Measurements from ENCODE around the gene ATG2A.

ATG2A gene

GRCh38 chr11:64923944-64924909 lies 7.2 kb upstream of the ATG2A start, which contains the start of gene PPP2R5B:
Gene PPP2R5B, plus strand, starts transcription at chr11:64924689. Its CDS starts 1,046 bp downstream, at chr11:64925735.
- peak; percentile 89 for DNase-seq
- peak; percentile 95 for ATAC-seq

- no peak for DNase-seq
- ATAC-seq = no peak
Measured at GRCh38 chr11:64923151-64923661, 6.2 kb upstream of the ATG2A start.

GRCh38 chr11:64921384-64921783 lies 4.4 kb upstream of the ATG2A start:
- DNase-seq = no peak
- no peak for ATAC-seq

GRCh38 chr11:64920124-64920523 lies 3.1 kb upstream of the ATG2A start:
- DNase-seq = no peak
- ATAC-seq = no peak

GRCh38 chr11:64919627-64920026 lies 2.6 kb upstream of the ATG2A start:
- ATAC-seq = no peak

GRCh38 chr11:64918017-64918416 lies 1.0 kb upstream of the ATG2A start:
- no peak for ATAC-seq
- no peak for DNase-seq

More at GRCh38 chr11:64919627-64920026, 2.6 kb upstream of the ATG2A start:
- no peak for DNase-seq

GRCh38 chr11:64917663-64917995 lies 620 bp upstream of the ATG2A start:
- ATAC-seq (no peak), DNase-seq (no peak)

- DNase-seq (peak; percentile 34), ATAC-seq (no peak)
Measured at GRCh38 chr11:64916040-64916774, 802 bp downstream of the ATG2A start.

GRCh38 chr11:64915376-64915887 lies 1.6 kb downstream of the ATG2A start:
- ATAC-seq (no peak), DNase-seq (no peak)

- ATAC-seq (no peak), DNase-seq (no peak)
Measured at GRCh38 chr11:64914123-64914522, 2.9 kb downstream of the ATG2A start.

GRCh38 chr11:64913171-64913727 lies 3.8 kb downstream of the ATG2A start:
- ATAC-seq (no peak), DNase-seq (no peak)

- DNase-seq (no peak), ATAC-seq (no peak)
Measured at GRCh38 chr11:64911689-64912088, 5.3 kb downstream of the ATG2A start.

- ATAC-seq = no peak
- no peak for DNase-seq
Measured at GRCh38 chr11:64911142-64911541, 5.9 kb downstream of the ATG2A start.

GRCh38 chr11:64910451-64911093 lies 6.4 kb downstream of the ATG2A start:
- DNase-seq (no peak), ATAC-seq (no peak)

- no peak for ATAC-seq
- DNase-seq = no peak
Measured at GRCh38 chr11:64909653-64910343, 7.2 kb downstream of the ATG2A start.

GRCh38 chr11:64908766-64909165 lies 8.2 kb downstream of the ATG2A start:
- DNase-seq (no peak), ATAC-seq (no peak)

- DNase-seq = no peak
Measured at GRCh38 chr11:64906314-64906635, 10.7 kb downstream of the ATG2A start.

GRCh38 chr11:64905516-64906313 lies 11.3 kb downstream of the ATG2A start:
- ATAC-seq = no peak
- DNase-seq = no peak

More at GRCh38 chr11:64906314-64906635, 10.7 kb downstream of the ATG2A start:
- no peak for ATAC-seq

- no peak for DNase-seq
- no peak for ATAC-seq
Measured at GRCh38 chr11:64903291-64903833, 13.6 kb downstream of the ATG2A start.

Measured in stimulated activated naive CD8-positive, alpha-beta T cell treated with anti-CD3 and anti-CD28 coated beads, Interleukin-15, Interleukin-2, amounts not matched to agents 100 U/mL and 50 U/mL, for 24 hours (primary cell).